C4-2B (cell line): ENCODE results near the gene BATF.

Experiments
- ZFX ChIP-seq: fragments of 450-650 bp; IDR thresholded peaks from 2 replicates; pipeline ENCODE4 v1.6.1; 2017
- TF ChIP-seq, protein P1 (sequence below): fragments of 450-650 bp; conservative IDR thresholded peaks from 2 replicates; pipeline ENCODE4 v1.5.1; 2017; ENCODE audit warnings: mild to moderate bottlenecking

DNA sequence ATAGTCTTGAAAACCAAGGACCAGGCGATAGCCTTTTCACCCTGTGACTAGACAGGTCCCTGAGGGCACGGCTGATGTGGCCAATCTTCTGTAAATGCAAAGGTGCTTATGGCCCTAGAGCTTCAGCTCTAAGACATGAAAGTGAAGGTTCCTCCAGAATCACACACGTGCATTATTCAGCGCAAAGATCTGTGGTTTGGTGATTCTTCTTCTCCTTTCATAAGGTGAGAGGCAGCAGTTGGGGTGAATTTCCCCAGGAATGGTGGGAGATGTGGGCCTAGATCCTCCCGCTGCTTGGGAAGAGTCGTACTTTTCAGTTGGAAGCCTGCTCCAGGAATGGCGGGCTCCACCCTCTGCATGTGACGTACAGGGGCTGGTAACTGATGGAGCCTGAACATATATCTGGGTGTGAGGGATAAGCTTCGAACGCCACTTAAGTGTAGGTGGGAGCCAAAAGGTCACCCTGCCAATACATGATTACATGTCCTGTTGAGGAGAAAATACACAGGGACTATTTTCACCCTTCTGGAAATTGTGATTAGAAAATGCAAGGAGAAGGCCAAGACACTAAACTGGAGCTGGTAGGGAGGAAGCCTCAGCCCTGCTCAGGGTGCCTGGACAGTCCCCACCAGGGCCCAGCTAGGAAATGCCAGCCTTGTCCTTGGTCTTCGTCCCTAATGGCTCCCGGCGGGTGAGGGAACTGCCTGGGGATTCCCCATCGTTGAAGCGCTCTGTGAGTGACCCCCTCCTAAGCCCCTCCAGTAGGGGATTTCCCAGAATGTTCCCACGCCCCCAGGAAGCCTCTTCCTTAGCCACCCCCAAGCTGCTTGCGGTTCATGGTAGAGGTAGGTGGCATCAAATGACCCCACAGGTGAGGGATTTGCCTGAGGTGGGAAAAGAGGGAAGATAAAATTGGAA lies 17.6 kb downstream of the BATF start:
- TF ChIP-seq, protein P1, sequence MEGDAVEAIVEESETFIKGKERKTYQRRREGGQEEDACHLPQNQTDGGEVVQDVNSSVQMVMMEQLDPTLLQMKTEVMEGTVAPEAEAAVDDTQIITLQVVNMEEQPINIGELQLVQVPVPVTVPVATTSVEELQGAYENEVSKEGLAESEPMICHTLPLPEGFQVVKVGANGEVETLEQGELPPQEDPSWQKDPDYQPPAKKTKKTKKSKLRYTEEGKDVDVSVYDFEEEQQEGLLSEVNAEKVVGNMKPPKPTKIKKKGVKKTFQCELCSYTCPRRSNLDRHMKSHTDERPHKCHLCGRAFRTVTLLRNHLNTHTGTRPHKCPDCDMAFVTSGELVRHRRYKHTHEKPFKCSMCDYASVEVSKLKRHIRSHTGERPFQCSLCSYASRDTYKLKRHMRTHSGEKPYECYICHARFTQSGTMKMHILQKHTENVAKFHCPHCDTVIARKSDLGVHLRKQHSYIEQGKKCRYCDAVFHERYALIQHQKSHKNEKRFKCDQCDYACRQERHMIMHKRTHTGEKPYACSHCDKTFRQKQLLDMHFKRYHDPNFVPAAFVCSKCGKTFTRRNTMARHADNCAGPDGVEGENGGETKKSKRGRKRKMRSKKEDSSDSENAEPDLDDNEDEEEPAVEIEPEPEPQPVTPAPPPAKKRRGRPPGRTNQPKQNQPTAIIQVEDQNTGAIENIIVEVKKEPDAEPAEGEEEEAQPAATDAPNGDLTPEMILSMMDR: no peak
- TF ChIP-seq ZFX: no peak
